ENCODE results near the gene MRPS34.
"Not testable (repeated sequence)": the region's sequence is repeated elsewhere in the genome, so short reads cannot be mapped to it uniquely, and the experiment has no call there.

DNA sequence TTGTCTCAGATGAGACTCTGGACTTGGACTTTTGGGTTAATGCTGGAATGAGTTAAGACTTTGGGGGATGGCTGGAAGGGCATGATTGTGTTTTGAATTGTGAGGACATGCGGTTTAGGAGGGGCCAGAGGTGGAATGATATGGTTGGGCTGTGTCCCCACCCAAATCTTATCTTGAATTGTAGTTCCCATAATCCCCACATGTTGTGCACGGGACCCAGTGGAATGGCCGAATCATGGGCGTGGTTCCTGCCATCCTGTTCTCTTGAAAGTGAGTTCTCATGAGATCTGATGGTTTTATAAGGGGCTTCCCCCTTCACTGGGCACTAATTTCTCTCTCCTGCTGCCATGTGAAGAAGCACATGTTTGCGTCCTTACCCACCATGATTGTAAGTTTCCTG, 26.3 kb upstream of the MRPS34 start:
- not testable (repeated sequence) for TF ChIP-seq CTCF (IDR thresholded peaks at IDR 0.05); ZFX (IDR thresholded peaks at IDR 0.05; ENCODE audit: borderline replicate concordance)
